GM12801 (cell line): ENCODE data around the gene SLF1.

Experiments
- TF ChIP-seq, protein P1 (sequence below): IDR thresholded peaks from one replicate; pipeline ENCODE4 v1.5.1; 2011; ENCODE audit warnings: control low read depth; ENCODE audit not compliant: insufficient read length; ENCODE audit errors: extremely low read depth

SLF1 gene

GRCh38 chr5:94691291-94691690, 72.8 kb downstream of the SLF1 start:
- TF ChIP-seq, protein P1, sequence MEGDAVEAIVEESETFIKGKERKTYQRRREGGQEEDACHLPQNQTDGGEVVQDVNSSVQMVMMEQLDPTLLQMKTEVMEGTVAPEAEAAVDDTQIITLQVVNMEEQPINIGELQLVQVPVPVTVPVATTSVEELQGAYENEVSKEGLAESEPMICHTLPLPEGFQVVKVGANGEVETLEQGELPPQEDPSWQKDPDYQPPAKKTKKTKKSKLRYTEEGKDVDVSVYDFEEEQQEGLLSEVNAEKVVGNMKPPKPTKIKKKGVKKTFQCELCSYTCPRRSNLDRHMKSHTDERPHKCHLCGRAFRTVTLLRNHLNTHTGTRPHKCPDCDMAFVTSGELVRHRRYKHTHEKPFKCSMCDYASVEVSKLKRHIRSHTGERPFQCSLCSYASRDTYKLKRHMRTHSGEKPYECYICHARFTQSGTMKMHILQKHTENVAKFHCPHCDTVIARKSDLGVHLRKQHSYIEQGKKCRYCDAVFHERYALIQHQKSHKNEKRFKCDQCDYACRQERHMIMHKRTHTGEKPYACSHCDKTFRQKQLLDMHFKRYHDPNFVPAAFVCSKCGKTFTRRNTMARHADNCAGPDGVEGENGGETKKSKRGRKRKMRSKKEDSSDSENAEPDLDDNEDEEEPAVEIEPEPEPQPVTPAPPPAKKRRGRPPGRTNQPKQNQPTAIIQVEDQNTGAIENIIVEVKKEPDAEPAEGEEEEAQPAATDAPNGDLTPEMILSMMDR: no peak

DNA sequence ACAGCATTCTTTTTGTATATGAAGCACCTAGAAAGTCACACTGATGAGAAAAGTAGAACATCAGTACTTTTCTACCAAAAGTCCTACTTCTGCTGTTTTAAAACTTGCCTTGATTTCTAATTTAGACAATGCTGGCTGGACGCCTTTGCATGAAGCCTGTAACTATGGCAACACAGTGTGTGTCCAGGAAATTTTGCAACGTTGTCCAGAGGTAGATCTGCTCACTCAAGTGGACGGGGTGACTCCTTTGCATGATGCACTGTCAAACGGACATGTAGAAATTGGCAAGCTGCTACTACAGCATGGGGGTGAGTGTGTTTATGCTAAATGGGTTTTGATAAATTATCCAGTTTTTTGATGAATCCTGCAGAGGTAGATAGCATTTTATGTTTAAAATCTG, 73.5 kb downstream of the SLF1 start:
- TF ChIP-seq, protein P1: no peak

DNA sequence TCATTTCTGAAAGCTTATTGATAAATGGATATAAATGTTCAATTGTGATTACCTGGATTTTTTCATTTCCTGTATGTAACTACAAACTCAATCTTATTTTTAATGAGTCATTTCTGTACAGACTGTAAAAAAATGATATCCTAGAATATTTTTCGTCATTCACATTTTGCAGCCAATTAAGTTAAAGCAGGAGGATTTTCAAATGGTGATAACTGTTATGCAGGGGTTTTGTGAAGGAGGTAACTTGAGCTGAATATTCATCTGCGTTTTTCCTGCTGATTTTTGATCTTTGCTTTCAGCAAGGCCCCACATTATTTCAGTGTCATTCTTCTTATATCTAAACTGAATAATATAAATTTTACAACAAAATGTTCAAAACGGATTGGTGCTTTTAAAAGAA, 74.1 kb downstream of the SLF1 start:
- TF ChIP-seq, protein P1: no peak

GRCh38 chr5:94693043-94693822, 74.8 kb downstream of the SLF1 start:
- TF ChIP-seq, protein P1: no peak

DNA sequence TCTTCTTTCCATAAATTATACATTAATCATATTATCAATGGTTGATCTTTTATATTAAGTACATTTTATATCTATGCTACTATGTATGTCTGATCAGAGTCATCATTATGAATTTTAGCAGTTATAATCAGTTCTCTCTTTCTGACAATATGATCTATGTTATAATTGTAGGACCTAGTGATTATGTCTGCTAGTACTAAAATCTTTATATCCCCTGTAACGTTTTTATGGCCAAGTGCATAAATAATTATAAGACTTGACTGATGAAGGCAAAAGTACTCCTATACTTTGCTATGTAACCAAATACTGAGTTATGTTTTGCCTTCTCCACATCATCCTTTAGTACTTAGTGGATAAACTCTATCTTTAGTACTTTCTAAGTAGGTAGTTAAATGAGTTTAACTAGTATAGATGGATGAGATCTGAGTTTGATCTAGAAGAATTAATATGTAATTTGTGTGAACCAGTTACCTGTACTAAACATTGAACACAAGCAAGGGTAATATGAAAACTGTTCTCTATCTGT, 75.4 kb downstream of the SLF1 start:
- TF ChIP-seq, protein P1: no peak

GRCh38 chr5:94694671-94695070, 76.2 kb downstream of the SLF1 start:
- TF ChIP-seq, protein P1: no peak

GRCh38 chr5:94698197-94698596, 79.7 kb downstream of the SLF1 start:
- TF ChIP-seq, protein P1: no peak
